Mucosa of rectum (tissue), 2 donors: ENCODE results near the gene EFCC1.
A peak's percentile ranks its signal among the peaks of the same experiment; 100 is the strongest.

Experiments used
- H3K27ac ChIP-seq, 2 donors: one replicate each; pipeline ENCODE4 v1.7.0; 2013; ENCODE audit warnings: inconsistent platforms in 2 of 2, low read depth in 2 of 2, low read length in 2 of 2
- H3K27me3 ChIP-seq, 2 donors: one replicate each; pipeline ENCODE4 v1.7.0; 2013; ENCODE audit warnings: low read length in 2 of 2; ENCODE audit not compliant: control insufficient read depth in 2 of 2, insufficient read depth in 2 of 2
- H3K36me3 ChIP-seq, 2 donors: one replicate each; pipeline ENCODE4 v1.7.0; 2013; ENCODE audit warnings: low read length in 2 of 2; ENCODE audit not compliant: control insufficient read depth in 2 of 2, insufficient read depth in 2 of 2
- H3K4me1 ChIP-seq, 2 donors: one replicate each; pipeline ENCODE4 v1.7.0; 2013; ENCODE audit warnings: low read length in 2 of 2, mild to moderate bottlenecking in 1 of 2; ENCODE audit not compliant: control insufficient read depth in 2 of 2, insufficient read depth in 2 of 2
- H3K4me3 ChIP-seq, 2 donors: one replicate each; pipeline ENCODE4 v1.7.0; 2013; ENCODE audit warnings: low read length in 2 of 2
- H3K9ac ChIP-seq, 2 donors: one replicate each; pipeline ENCODE4 v1.7.0; 2013; ENCODE audit warnings: low read length in 2 of 2, low read depth in 1 of 2, mild to moderate bottlenecking in 1 of 2
- H3K9me3 ChIP-seq, 2 donors: one replicate each; pipeline ENCODE4 v1.7.0; 2013; ENCODE audit warnings: low read length in 2 of 2; ENCODE audit not compliant: control insufficient read depth in 2 of 2
- donor health status: healthy.
- donor health status: Normal muscosa, but diverticular disease.

EFCC1 gene

DNA sequence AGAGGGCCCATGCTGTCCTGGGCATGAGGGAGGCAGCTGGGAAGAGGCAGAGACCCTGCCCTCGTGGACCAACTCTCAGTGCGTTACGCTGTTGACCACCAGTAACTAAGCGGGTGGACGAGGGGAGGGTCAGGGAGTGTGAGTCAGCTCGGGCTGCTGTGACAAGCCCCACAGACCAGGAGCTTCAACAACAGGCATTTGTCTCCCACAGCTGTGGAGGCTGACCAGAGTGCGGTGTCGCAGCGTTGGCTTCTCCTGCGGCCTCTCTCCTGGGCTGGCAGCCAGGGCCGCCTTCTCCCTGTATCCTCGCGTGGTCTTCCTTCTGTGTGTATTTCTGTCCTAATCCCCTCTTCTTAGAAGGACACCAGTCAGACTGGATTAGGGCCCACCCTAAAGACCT is 13.0 kb downstream of the EFCC1 start:
- Histone ChIP-seq H3K9ac (no peak overlapping the region), H3K27me3 (no peaks in the 10 kb centered on the region), H3K36me3 (no peaks in the 10 kb centered on the region), H3K27ac (peak overlapping the region in 1 of 2 donors; percentile 88), H3K9me3 (no peaks in the 10 kb centered on the region), H3K4me1 (peaks cover 29 to 31% of the 10 kb centered on the region in 2 donors), H3K4me3 (no peak overlapping the region)

GRCh38 chr3:129014793-129015345 is 13.8 kb downstream of the EFCC1 start:
- Histone ChIP-seq H3K27ac (peak overlapping the region in 1 of 2 donors; percentile 88), H3K36me3 (no peaks in the 10 kb centered on the region), H3K4me1 (peaks cover 29 to 31% of the 10 kb centered on the region in 2 donors), H3K9ac (no peak overlapping the region), H3K4me3 (no peak overlapping the region), H3K27me3 (no peaks in the 10 kb centered on the region), H3K9me3 (no peaks in the 10 kb centered on the region)

- H3K4me3 ChIP-seq, result peak overlapping the region in 1 of 2 donors; percentile 15
- H3K27ac ChIP-seq, result peak overlapping the region; percentile 88 to 89
- H3K9me3 ChIP-seq, result no peaks in the 10 kb centered on the region
- H3K4me1 ChIP-seq, result peaks cover 29 to 31% of the 10 kb centered on the region in 2 donors
- H3K36me3 ChIP-seq, result no peaks in the 10 kb centered on the region
- H3K9ac ChIP-seq, result peak overlapping the region; percentile 14 to 58
- no peaks in the 10 kb centered on the region for H3K27me3 ChIP-seq
Observed at GRCh38 chr3:129015388-129016105, 14.4 kb downstream of the EFCC1 start.

GRCh38 chr3:129016356-129016719 is 15.2 kb downstream of the EFCC1 start:
- Histone ChIP-seq H3K4me3 (peak overlapping the region in 1 of 2 donors; percentile 15), H3K27me3 (no peaks in the 10 kb centered on the region), H3K36me3 (no peaks in the 10 kb centered on the region), H3K9ac (peak overlapping the region; percentile 46 to 58), H3K9me3 (no peaks in the 10 kb centered on the region), H3K4me1 (peaks cover 29 to 31% of the 10 kb centered on the region in 2 donors), H3K27ac (peak overlapping the region; percentile 88 to 89)

DNA sequence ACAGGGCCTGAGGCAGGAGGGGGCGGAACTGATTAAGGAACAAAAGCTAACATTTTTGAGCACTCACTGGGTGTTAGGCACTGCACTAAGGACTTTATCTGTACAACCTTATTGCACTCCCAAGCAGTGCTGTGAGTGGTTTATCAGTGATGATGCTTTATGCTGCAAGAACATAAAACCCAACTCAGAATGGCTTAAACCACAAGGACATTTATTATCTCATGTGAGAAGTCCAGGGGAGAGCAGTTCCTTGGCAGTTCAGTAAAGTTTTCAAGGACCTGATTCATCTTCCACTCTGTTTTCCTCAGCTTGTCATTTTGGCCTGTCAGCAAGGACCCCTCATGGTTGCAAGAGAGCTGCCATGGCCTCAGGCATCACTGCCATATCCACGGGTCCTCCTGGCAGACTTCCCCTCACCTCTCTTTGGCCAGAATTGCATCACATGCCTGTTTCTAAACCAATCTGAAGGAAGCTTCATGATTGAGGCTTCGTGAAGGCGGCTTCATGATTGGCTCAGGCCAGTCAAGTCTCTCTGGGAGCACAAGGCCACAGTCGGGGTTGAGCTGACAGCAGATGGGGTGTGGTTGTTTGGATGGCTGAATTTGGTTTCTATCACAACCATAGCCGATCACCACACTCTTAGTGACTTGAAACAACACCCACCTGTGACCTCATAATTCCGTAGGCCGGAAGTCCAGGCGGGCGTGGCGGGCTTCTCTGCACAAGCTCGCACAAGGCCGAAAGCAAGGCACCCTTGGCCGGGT is 15.8 kb downstream of the EFCC1 start:
- H3K27ac ChIP-seq, result peak overlapping the region; percentile 88 to 89
- H3K36me3 ChIP-seq, result no peaks in the 10 kb centered on the region
- no peaks in the 10 kb centered on the region for H3K9me3 ChIP-seq
- H3K9ac ChIP-seq, result peak overlapping the region; percentile 46 to 58
- H3K27me3 ChIP-seq, result no peaks in the 10 kb centered on the region
- peak overlapping the region; percentile 48 to 56 for H3K4me3 ChIP-seq
- peaks cover 29 to 31% of the 10 kb centered on the region in 2 donors for H3K4me1 ChIP-seq

DNA sequence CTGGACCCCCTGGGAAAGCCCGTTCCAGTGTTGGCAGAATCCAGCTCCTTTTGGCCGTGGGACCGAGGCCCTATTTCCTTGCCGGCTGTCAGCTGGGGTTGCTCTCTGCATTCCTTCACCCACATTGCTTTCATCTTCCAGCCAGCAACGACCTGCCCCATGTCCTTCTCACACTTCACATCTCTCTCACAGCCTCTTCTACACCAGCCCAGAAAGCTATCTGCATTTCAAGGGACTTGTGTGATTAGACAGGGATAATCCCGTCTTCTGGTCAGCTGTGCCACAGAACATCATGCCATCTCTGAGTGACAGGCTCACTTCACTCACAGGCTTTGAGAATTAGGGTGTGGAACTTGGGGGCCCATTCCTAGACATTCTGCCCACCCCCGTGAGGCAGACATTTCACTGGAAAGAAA is 16.4 kb downstream of the EFCC1 start:
- Histone ChIP-seq H3K9me3 (no peaks in the 10 kb centered on the region), H3K4me3 (peak overlapping the region; percentile 48 to 56), H3K27ac (peak overlapping the region; percentile 88 to 89), H3K36me3 (no peaks in the 10 kb centered on the region), H3K9ac (peak overlapping the region; percentile 46 to 52), H3K4me1 (peaks cover 29 to 31% of the 10 kb centered on the region in 2 donors), H3K27me3 (no peaks in the 10 kb centered on the region)

DNA sequence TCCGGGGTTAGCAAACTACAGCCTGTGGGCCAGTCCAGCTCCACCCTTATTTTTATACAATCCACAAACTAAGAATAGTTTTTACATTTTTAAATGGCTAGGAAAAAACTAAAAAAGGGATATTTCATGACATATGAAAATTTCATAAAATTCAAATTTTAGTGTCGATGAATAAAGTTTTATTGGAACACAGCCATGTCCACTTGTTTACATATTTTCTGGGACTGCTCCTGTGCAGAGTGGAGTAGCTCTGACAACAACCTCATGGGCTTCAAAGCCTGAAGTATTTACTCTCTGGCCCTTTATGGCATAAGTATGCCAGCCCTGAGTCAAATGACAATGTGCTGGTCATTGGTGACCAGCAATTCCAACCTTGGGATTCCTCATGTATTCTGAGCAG is 17.2 kb downstream of the EFCC1 start:
- Histone ChIP-seq H3K36me3 (no peaks in the 10 kb centered on the region), H3K9ac (no peak overlapping the region), H3K4me1 (peaks cover 29 to 31% of the 10 kb centered on the region in 2 donors), H3K27me3 (no peaks in the 10 kb centered on the region), H3K4me3 (no peak overlapping the region), H3K27ac (peak overlapping the region in 1 of 2 donors; percentile 89), H3K9me3 (no peaks in the 10 kb centered on the region)

- H3K36me3 ChIP-seq, result no peaks in the 10 kb centered on the region
- no peaks in the 10 kb centered on the region for H3K9me3 ChIP-seq
- H3K27me3 ChIP-seq, result no peaks in the 10 kb centered on the region
- peaks cover 29 to 31% of the 10 kb centered on the region in 2 donors for H3K4me1 ChIP-seq
- H3K9ac ChIP-seq, result no peak overlapping the region
- H3K27ac ChIP-seq, result peak overlapping the region in 1 of 2 donors; percentile 39
- H3K4me3 ChIP-seq, result no peak overlapping the region
Observed at GRCh38 chr3:129018751-129019150, 17.6 kb downstream of the EFCC1 start.

DNA sequence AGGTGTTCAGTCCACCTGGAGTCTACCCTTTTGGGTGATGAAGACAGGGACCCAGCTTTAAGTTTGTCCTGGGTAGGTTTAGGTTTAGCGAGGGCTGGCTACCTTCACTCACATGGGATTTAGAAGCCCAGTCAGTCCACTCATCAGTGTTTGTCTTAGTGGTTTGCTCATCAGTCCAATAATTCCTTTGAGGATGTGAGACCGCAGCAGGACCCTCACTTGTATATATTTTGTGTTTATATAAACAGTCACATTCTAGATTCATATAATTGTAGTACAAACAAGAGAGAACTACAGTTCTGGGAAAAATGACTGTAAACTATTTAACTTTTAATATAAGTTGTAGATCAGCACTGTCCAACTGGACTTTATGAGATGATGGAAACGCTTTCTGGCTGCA is 18.2 kb downstream of the EFCC1 start:
- Histone ChIP-seq H3K4me1 (peaks cover 29 to 31% of the 10 kb centered on the region in 2 donors), H3K9me3 (no peaks in the 10 kb centered on the region), H3K4me3 (no peak overlapping the region), H3K36me3 (no peaks in the 10 kb centered on the region), H3K27me3 (no peaks in the 10 kb centered on the region), H3K27ac (no peak overlapping the region), H3K9ac (no peak overlapping the region)

GRCh38 chr3:129020691-129021090 is 19.6 kb downstream of the EFCC1 start:
- H3K36me3 ChIP-seq, result no peaks in the 10 kb centered on the region
- H3K4me3 ChIP-seq, result no peak overlapping the region
- H3K4me1 ChIP-seq, result peaks cover 27 to 33% of the 10 kb centered on the region in 2 donors
- no peaks in the 10 kb centered on the region for H3K9me3 ChIP-seq
- no peak overlapping the region for H3K9ac ChIP-seq
- peak overlapping the region; percentile 52 for H3K27ac ChIP-seq
- no peaks in the 10 kb centered on the region for H3K27me3 ChIP-seq
